ENCODE results near the gene ITGA1.

ITGA1 gene

GRCh38 chr5:52801329-52801728 is 13.6 kb downstream of the ITGA1 start:
- Histone ChIP-seq H3K4me3 (ENCODE audit: low read depth, low read length) (peak overlapping the region; percentile 92), H3K27ac (ENCODE audit: low read depth, low read length) (peak overlapping the region; percentile 87), H3K4me1 (ENCODE audit: control insufficient read depth, insufficient read depth, low read length) (peaks cover 38% of the 10 kb centered on the region)

GRCh38 chr5:52802272-52802973 is 14.7 kb downstream of the ITGA1 start:
- Histone ChIP-seq H3K4me1 (ENCODE audit: control insufficient read depth, insufficient read depth, low read length) (peaks cover 32% of the 10 kb centered on the region), H3K27ac (ENCODE audit: low read depth, low read length) (no peak overlapping the region), H3K4me3 (ENCODE audit: low read depth, low read length) (peak overlapping the region; percentile 92), H3K9ac (ENCODE audit: low read length) (no peak overlapping the region), H3K36me3 (ENCODE audit: control insufficient read depth, insufficient read depth, low read length) (peaks cover 11% of the 10 kb centered on the region), H3K27me3 (ENCODE audit: control insufficient read depth, insufficient read depth, low read length) (no peaks in the 10 kb centered on the region), H3K9me3 (ENCODE audit: control insufficient read depth, insufficient read depth, low read depth, low read length) (no peaks in the 10 kb centered on the region)

More at GRCh38 chr5:52801329-52801728, 13.6 kb downstream of the ITGA1 start:
- Histone ChIP-seq H3K9me3 (ENCODE audit: control insufficient read depth, insufficient read depth, low read depth, low read length) (no peaks in the 10 kb centered on the region), H3K9ac (ENCODE audit: low read length) (peak overlapping the region; percentile 91), H3K27me3 (ENCODE audit: control insufficient read depth, insufficient read depth, low read length) (no peaks in the 10 kb centered on the region), H3K36me3 (ENCODE audit: control insufficient read depth, insufficient read depth, low read length) (peaks cover 11% of the 10 kb centered on the region)

GRCh38 chr5:52802974-52803336 is 15.2 kb downstream of the ITGA1 start:
- Histone ChIP-seq H3K36me3 (ENCODE audit: control insufficient read depth, insufficient read depth, low read length) (peaks cover 11% of the 10 kb centered on the region), H3K27me3 (ENCODE audit: control insufficient read depth, insufficient read depth, low read length) (no peaks in the 10 kb centered on the region), H3K9ac (ENCODE audit: low read length) (no peak overlapping the region), H3K27ac (ENCODE audit: low read depth, low read length) (no peak overlapping the region), H3K4me3 (ENCODE audit: low read depth, low read length) (peak overlapping the region; percentile 92), H3K4me1 (ENCODE audit: control insufficient read depth, insufficient read depth, low read length) (peaks cover 26% of the 10 kb centered on the region), H3K9me3 (ENCODE audit: control insufficient read depth, insufficient read depth, low read depth, low read length) (no peaks in the 10 kb centered on the region)

- Histone ChIP-seq H3K27ac (ENCODE audit: low read depth, low read length) (no peak overlapping the region), H3K27me3 (ENCODE audit: control insufficient read depth, insufficient read depth, low read length) (no peaks in the 10 kb centered on the region), H3K4me1 (ENCODE audit: control insufficient read depth, insufficient read depth, low read length) (peaks cover 16% of the 10 kb centered on the region), H3K4me3 (ENCODE audit: low read depth, low read length) (no peak overlapping the region), H3K9me3 (ENCODE audit: control insufficient read depth, insufficient read depth, low read depth, low read length) (no peaks in the 10 kb centered on the region), H3K36me3 (ENCODE audit: control insufficient read depth, insufficient read depth, low read length) (peaks cover 11% of the 10 kb centered on the region), H3K9ac (ENCODE audit: low read length) (no peak overlapping the region)
Measured at GRCh38 chr5:52804387-52804791, 16.7 kb downstream of the ITGA1 start.

- no peak overlapping the region for H3K4me3 ChIP-seq (ENCODE audit: low read depth, low read length)
- no peak overlapping the region for H3K27ac ChIP-seq (ENCODE audit: low read depth, low read length)
- peaks cover 11% of the 10 kb centered on the region for H3K36me3 ChIP-seq (ENCODE audit: control insufficient read depth, insufficient read depth, low read length)
- no peaks in the 10 kb centered on the region for H3K9me3 ChIP-seq (ENCODE audit: control insufficient read depth, insufficient read depth, low read depth, low read length)
- H3K27me3 ChIP-seq (ENCODE audit: control insufficient read depth, insufficient read depth, low read length): no peaks in the 10 kb centered on the region
- peaks cover 16% of the 10 kb centered on the region for H3K4me1 ChIP-seq (ENCODE audit: control insufficient read depth, insufficient read depth, low read length)
- no peak overlapping the region for H3K9ac ChIP-seq (ENCODE audit: low read length)
Measured at GRCh38 chr5:52804981-52805380, 17.3 kb downstream of the ITGA1 start.

GRCh38 chr5:52805615-52806014 is 17.9 kb downstream of the ITGA1 start:
- Histone ChIP-seq H3K36me3 (ENCODE audit: control insufficient read depth, insufficient read depth, low read length) (peaks cover 11% of the 10 kb centered on the region), H3K9me3 (ENCODE audit: control insufficient read depth, insufficient read depth, low read depth, low read length) (no peaks in the 10 kb centered on the region), H3K4me1 (ENCODE audit: control insufficient read depth, insufficient read depth, low read length) (peaks cover 16% of the 10 kb centered on the region), H3K9ac (ENCODE audit: low read length) (no peak overlapping the region), H3K27me3 (ENCODE audit: control insufficient read depth, insufficient read depth, low read length) (no peaks in the 10 kb centered on the region), H3K27ac (ENCODE audit: low read depth, low read length) (no peak overlapping the region), H3K4me3 (ENCODE audit: low read depth, low read length) (no peak overlapping the region)

- Histone ChIP-seq H3K36me3 (ENCODE audit: control insufficient read depth, insufficient read depth, low read length) (peaks cover 3% of the 10 kb centered on the region; the same call in 1 of the 2 replicates), H3K27me3 (ENCODE audit: control insufficient read depth, insufficient read depth, low read length) (no peaks in the 10 kb centered on the region), H3K27ac (ENCODE audit: low read depth, low read length) (no peak overlapping the region), H3K9ac (ENCODE audit: low read length) (no peak overlapping the region), H3K9me3 (ENCODE audit: control insufficient read depth, insufficient read depth, low read depth, low read length) (no peaks in the 10 kb centered on the region), H3K4me1 (ENCODE audit: control insufficient read depth, insufficient read depth, low read length) (peaks cover 11% of the 10 kb centered on the region), H3K4me3 (ENCODE audit: low read depth, low read length) (no peak overlapping the region)
Measured at GRCh38 chr5:52807037-52807436, 19.3 kb downstream of the ITGA1 start.

- Histone ChIP-seq H3K9ac (ENCODE audit: low read length) (no peak overlapping the region), H3K9me3 (ENCODE audit: control insufficient read depth, insufficient read depth, low read depth, low read length) (no peaks in the 10 kb centered on the region), H3K27me3 (ENCODE audit: control insufficient read depth, insufficient read depth, low read length) (no peaks in the 10 kb centered on the region), H3K4me3 (ENCODE audit: low read depth, low read length) (no peak overlapping the region), H3K36me3 (ENCODE audit: control insufficient read depth, insufficient read depth, low read length) (0 out of 2 replicates have a peak, but pooled peaks cover 3% of the 10 kb centered on the region), H3K4me1 (ENCODE audit: control insufficient read depth, insufficient read depth, low read length) (peaks cover 7% of the 10 kb centered on the region), H3K27ac (ENCODE audit: low read depth, low read length) (no peak overlapping the region)
Measured at GRCh38 chr5:52807723-52808122, 20.0 kb downstream of the ITGA1 start.

- no peak overlapping the region for H3K27ac ChIP-seq (ENCODE audit: low read depth, low read length)
- 0 out of 2 replicates have a peak, but pooled peaks cover 3% of the 10 kb centered on the region for H3K36me3 ChIP-seq (ENCODE audit: control insufficient read depth, insufficient read depth, low read length)
- H3K4me3 ChIP-seq (ENCODE audit: low read depth, low read length): no peak overlapping the region
- no peaks in the 10 kb centered on the region for H3K27me3 ChIP-seq (ENCODE audit: control insufficient read depth, insufficient read depth, low read length)
- H3K4me1 ChIP-seq (ENCODE audit: control insufficient read depth, insufficient read depth, low read length): peaks cover 5% of the 10 kb centered on the region
- no peak overlapping the region for H3K9ac ChIP-seq (ENCODE audit: low read length)
- no peaks in the 10 kb centered on the region for H3K9me3 ChIP-seq (ENCODE audit: control insufficient read depth, insufficient read depth, low read depth, low read length)
Measured at GRCh38 chr5:52808316-52808901, 20.7 kb downstream of the ITGA1 start.

GRCh38 chr5:52809884-52810283 is 22.2 kb downstream of the ITGA1 start:
- Histone ChIP-seq H3K9me3 (ENCODE audit: control insufficient read depth, insufficient read depth, low read depth, low read length) (no peaks in the 10 kb centered on the region), H3K27ac (ENCODE audit: low read depth, low read length) (no peak overlapping the region), H3K4me1 (ENCODE audit: control insufficient read depth, insufficient read depth, low read length) (peaks cover 4% of the 10 kb centered on the region), H3K4me3 (ENCODE audit: low read depth, low read length) (no peak overlapping the region), H3K27me3 (ENCODE audit: control insufficient read depth, insufficient read depth, low read length) (no peaks in the 10 kb centered on the region), H3K36me3 (ENCODE audit: control insufficient read depth, insufficient read depth, low read length) (no peaks in the 10 kb centered on the region), H3K9ac (ENCODE audit: low read length) (no peak overlapping the region)

- H3K4me1 ChIP-seq (ENCODE audit: control insufficient read depth, insufficient read depth, low read length): no peaks in the 10 kb centered on the region
- no peaks in the 10 kb centered on the region for H3K27me3 ChIP-seq (ENCODE audit: control insufficient read depth, insufficient read depth, low read length)
- H3K9me3 ChIP-seq (ENCODE audit: control insufficient read depth, insufficient read depth, low read depth, low read length): no peaks in the 10 kb centered on the region
- no peak overlapping the region for H3K4me3 ChIP-seq (ENCODE audit: low read depth, low read length)
- no peaks in the 10 kb centered on the region for H3K36me3 ChIP-seq (ENCODE audit: control insufficient read depth, insufficient read depth, low read length)
- H3K27ac ChIP-seq (ENCODE audit: low read depth, low read length): no peak overlapping the region
- no peak overlapping the region for H3K9ac ChIP-seq (ENCODE audit: low read length)
Measured at GRCh38 chr5:52810426-52810825, 22.7 kb downstream of the ITGA1 start.
